SK-N-DZ (cell line): ENCODE measurements around the gene GRID1.

Experiments used
- DNase-seq: peaks from one replicate; pipeline ENCODE4 v3.0.0-alpha.2; 2015; ENCODE audit warnings: low spot score

Gene GRID1

DNA sequence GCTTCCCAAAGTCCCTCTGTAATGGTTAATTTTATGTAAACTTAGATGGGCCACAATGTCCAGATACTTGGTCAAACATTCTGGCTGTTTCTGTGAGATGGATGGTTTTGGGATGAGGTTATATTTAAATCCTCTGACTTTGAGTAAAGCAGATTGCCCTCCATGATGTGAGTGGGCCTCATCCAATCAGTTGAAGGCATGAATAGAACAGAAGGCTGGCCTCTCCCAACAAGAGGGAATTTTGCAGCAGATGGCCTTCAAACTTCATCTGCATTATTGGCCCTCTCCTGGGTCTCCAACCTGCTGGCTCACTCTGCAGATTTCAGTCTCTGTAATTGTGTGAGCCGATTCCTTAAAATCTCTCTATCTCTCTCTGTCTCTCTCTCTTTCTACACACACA lies 362.3 kb downstream of the GRID1 start:
- DNase-seq: no peak

DNA sequence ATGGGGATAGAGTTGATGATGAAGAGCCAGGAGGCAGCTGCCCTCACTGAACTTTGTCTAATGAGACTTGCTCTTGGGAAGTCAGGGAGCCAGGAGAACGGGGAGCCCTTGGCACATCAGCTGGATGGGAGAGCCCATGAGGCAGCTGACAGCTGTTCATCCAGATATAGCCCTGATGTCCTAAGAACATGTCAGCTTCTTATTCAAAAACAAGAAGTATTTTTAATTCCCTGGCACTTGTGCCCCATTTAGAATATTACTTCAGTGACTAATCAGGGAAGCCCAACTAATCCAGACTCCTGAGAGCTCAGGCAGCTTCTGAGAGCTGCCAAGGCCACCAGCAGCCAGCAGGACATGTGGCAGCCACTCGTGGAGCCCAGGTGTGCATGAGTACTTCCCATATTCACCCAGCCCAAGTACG lies 363.4 kb downstream of the GRID1 start:
- no peak for DNase-seq

DNA sequence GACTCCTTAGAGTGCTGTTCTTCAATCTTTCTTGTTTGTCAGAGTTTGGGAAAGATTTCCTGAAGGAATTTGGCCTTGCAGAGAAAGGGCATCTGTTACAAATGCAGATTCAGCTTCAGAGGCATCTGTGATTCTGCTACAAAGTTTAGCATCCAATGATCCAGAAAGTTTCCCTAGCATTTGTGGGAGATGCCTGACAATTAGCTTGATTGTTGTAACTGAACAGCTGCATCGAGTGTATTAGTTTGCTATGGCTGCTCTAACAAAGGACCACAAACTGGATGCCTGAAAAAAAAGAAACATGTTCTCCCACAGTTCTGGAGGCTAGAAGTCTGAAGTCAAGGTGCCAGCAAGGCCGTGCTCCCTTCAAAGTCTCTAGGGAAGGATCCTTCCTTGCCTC lies 365.1 kb downstream of the GRID1 start:
- no peak for DNase-seq

DNA sequence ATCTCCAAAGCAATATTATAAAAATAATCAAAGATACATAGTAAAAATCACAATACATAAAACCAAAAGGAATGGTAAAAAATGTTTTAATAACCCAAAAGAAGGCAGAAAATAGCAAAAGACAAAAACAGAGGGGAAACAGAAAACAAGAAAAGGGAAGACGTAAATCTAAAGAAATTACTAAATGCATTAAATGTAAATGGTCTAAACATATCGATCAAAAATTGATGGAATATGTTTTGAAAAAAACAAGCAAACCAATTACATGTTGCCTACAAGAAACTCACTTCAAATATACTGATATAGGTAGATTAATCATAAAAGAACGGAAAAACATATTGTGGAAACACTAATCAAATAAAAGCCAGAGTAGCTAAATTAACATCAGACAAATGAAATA lies 369.1 kb downstream of the GRID1 start:
- no peak for DNase-seq

DNA sequence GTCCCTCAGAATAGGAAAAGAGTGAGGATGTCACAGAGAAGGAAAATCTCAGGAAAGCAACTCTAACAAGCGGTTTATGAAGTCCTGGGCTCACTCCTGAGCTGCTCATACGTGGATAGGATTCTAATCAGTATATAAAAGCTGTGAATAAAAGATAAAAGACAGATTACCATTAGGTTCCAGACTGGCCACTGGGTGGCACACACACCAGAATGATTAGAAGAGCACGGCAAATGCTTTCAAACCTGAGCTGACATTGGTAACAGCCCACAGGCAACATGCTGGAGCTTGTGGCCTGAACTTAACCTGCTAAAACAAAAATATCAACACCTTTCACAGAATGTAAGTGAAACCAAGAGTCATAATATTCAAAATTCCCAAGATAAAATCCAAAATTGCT lies 370.8 kb downstream of the GRID1 start:
- DNase-seq: no peak

DNA sequence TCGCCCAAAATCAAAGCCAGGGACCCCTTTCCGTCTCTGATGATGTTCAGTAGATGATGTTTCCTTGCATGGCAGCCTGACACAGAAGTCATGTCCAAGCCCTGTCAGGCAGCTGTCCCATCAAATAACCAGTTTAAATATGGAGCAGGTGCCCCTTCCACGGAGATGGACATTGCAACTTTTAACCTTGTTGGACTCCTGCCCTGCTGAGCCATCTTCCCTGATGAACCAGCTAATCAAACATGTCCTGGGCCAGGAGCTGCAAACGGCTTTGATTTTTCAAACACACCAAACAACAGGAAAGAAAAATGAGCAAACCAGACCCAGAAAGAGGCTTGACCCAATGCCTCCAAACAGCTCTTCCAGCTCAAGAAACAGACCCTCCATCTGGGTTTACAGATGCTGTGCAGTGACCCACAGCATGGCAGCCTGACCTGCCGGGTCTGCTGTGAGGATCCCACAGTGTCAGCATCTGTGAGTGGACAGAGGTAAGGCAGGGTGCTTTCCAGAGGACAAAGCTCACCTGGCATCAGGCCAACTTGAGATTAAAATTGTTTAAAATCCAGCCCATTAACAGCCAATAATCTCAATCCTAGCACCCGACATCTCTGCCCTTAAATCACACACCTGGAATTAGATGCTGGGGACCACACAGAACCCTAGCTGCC lies 372.6 kb downstream of the GRID1 start:
- DNase-seq: no peak

DNA sequence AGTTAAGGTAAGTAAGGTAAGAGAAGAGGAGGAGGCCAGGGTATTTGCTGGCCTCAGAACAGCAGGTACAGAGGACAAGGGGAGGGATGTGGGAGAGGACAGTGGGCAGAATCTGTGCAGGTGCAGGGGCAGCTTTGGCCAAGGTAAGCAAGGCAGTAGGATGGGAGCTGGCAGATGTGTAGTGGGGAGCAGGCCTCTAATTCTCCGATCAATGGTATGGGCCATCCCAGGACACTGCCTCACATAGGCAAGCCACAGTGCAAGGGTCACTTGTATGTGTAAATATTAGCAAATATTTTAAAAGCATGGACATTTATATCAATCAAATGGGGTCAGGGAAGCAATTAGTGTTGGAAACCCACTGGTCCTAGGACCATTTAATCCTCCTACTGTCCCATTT lies 373.5 kb downstream of the GRID1 start:
- no peak for DNase-seq

DNA sequence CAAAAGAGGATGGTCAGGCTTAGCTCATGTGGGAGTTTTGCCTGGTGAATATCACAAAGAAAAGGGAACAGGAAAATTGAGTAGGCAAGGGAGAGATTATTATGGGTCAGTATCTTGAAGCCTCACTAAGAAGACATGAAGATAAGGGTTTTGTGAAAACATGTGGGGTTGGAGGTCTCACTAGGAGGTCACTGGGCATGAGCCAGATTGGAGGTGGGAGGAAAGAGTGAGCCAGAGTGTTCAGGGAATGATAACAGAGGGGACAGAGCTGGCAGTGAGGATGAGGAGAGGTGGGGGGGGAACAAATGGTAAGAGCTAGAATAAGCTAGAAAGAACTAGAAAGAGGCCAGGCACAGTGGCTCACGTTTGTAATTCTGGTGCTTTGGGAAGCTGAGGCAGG lies 374.3 kb downstream of the GRID1 start:
- DNase-seq: no peak

DNA sequence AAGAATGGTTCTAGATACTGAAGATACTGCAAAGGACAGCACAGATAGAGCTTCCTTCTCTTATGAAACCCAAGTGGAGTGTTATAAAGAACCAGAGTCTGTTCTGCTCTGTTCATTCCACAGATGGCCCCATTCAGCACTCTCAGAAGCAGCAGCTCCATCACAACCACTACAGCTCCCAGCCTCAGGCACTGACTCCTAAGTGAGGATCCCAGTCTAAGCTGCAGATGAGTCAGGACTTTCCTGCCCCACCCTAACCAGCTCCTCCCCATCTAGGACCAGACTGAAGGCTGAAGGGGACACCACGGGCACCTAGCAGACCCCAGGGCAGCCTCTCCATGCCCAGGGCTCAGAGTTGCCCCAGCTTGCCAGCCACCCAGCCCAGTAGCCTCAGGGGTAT lies 379.8 kb downstream of the GRID1 start:
- no peak for DNase-seq

DNA sequence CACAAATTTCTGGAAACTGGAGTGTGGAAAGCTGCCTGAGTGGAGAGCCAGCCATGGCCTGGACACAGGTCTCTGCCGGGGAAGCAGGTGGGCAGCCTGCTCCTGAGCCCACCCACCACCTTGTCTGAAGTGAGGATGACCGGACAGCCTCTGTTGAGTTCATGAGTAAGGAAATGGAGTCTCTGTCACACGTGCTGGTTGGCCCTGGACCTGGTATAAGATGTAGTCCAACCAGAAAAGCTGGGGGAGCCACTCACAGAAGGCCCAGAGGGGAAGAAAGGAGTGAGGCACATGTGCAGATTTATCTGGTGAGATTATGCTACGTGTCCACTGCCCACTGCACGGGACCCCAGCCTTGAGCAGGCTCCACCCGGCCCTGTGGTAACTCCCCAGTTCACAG lies 383.5 kb downstream of the GRID1 start:
- no peak for DNase-seq

DNA sequence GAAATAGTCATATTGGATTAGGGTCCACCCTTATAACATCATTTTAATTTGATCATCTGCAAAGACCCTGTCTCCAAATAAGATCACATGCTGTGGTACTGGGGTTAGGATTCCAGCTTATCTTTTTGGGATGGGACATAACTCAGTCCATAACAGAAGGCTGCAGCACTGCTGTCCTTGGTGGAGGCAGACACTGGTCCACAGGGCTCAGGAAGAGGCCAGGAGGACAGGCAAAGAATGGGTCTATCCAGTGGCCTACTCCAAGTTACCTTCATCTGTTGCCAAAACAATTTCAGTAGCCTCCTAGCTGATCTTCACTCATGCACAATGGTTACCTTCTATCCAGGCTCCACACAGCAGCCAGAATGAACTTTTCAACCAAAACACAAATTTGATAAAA lies 387.0 kb downstream of the GRID1 start:
- DNase-seq: no peak

DNA sequence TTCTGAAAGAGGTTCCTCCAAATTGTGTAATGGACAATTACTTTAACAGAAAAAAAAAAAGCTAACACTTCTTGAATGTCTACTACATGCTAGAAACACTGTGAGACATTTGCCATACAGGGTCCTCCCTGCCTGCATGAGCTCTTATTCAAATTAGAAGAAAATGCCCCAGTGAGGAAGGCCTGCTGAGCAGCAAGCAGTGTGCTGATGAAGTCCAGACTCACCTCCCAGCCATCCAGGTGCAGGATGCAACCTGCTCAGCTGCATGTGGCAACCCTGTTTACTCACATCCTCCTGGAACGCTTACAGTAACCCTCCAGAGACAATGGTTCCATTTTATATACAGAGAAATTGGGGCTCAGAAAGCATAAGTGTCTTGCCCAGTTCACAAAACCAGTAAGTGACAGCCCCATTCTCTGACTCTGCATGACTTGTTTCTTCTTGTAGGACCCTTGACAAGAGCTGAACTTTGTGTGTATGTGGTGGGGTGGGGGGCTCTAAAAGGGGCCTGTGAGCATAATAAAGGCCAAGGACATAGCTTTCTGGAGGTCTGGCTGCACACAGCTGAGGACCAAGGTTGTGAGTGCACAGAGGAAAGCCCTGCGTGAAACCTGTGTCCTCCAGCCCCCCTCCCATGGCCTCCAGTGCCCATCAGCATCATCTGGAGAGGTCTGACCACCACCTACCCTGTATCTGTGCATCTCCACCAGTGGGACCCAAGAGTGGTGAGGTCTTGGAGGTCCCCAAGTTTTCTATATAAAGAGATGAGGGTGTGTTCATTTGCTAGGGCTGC lies 387.8 kb downstream of the GRID1 start:
- DNase-seq: peak; percentile 45

DNA sequence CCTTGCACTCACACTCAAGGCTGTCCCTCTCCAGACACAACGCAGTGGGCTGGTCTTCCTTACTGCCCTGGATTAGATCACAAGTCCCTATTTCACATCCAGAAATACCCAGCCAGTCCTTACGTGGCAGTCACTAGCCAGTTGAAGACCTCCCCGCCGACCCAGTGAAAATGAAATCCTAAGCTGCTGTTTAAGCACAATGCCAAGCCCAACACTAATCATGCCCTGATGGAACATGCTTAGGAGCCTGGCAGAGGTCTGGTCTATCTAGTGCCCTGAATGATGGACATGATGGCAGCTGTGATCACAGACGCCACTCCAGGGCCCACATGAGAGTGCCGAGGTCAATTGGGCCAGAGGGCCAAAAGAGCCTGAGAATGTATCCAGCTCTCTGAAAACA lies 389.0 kb downstream of the GRID1 start:
- DNase-seq: no peak

DNA sequence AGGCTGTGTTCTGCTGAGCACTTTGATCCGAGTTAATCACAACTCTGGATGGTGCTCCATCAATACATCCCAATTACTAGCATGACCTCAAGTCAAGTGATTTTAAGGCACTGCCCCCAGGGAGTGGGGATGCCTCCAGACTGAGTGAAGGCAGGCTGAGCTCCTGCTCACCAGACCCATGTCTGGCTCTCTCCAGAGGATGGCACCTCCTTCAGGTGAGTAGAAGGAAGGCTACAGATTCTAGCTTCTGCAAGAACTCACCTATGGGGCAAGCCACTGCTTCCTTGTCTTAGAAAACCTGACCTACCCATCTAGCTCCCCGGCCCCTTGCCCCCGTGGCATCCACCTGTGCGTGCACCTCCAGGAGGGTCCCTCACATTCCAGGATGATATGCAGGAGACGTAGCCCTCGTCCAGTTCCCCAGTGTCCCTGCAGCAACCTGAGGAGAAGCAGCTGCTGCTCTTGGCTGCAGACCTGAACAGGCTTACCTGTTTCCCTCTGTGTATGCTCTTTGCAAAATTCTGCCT lies 390.3 kb downstream of the GRID1 start:
- DNase-seq: no peak

DNA sequence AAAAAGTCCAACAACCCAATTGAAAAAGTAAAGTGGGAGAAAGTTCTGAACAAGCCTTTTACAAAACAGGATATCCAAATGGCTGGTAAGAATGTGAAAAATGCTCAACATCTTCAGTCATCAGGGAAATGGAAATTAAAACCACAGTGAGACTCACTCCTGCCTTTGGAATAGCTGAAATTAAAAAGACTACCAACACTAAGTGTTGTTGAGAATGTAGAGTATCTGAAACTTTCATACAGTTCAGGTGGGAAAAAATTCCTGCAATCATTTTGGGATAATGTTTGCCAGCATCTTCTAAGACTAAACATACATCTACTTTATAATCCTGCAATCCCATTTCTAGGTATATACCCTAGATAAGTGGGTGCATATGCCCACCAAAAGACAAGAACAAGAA lies 395.1 kb downstream of the GRID1 start:
- DNase-seq: no peak

DNA sequence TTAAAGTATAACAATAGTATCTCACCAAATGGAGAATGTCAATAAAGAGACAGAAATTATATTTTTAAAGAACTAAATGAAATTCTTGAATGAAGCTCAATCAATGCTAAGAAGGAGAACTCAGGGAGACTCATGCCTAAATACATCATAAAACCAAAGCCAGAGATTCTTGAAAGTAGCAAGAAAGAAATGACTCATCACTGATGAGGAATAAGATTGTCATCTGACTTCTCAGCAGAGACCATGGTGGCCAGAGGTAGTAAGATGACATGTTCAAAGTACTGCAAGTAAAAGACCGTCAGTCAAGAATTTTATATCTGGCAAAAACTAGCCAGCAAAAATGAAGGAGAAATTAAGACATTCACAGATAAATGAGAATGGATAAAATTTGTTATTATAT lies 399.0 kb downstream of the GRID1 start:
- DNase-seq: no peak

DNA sequence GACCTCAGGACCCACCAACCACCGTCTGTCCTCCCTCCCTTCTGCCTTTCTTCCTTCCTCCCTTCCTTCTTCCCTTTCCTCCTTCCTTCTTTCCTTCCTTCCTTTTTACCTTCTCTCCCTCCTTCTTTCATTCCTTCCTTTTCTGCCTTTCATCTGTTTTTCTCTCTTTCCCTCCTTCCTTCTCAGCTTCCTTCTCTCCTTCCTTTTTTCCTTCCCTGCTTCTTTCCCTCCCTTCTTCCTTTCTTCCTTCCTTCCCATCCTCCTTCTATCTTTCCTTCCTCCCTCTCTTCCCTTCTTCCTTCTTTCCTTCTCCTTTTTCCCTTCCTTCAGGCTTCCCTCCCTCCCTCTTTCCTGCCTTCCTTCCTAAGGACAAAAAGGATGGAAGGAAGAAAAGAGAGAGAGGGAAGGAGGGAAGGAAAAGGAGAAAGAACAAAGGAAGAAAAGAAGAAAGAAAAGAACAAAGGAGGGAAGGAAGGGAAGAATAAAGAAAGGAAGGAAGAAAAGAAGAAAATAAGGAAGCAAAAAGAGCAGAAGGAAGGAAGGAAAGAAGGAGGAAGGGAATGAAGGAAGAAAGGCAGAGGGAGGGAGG lies 405.0 kb downstream of the GRID1 start:
- DNase-seq: no peak

DNA sequence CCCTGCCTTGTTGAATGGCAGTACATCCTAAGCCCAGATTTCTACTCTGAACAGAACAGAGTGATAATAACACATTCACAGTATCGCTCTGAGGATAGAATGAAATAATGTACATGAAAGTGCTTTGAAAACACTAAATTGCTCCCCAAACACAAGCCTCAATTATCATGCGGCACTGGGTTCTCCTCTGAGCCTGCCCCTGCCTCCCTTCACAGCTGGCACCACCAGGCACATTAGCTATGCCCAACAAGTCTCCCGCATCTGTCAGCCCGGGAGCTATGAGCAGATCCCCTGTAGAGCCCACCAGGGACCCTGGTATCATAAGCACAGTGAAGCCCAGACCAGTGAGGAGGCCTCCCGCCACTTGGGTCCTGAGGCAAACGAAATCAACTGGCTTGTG lies 405.5 kb downstream of the GRID1 start:
- DNase-seq: no peak

DNA sequence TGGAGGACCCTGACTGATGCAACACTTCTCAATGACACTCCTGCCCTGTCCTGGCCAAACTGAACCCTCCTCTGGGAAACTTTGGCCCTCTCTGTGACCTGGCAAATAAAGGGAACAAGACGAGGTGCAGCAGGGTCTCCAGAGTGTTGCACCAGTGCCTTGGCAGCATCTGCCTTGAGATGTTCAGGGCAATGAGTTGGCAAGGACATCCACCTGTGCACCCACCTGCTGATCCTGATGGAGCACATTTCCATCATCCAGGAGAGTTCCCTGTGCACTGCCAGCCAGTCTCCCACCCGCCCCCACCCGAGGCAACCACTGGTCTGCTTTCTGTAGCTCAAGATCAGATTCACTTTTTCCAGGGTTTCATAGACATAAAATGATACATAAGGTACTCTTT lies 407.4 kb downstream of the GRID1 start:
- no peak for DNase-seq

DNA sequence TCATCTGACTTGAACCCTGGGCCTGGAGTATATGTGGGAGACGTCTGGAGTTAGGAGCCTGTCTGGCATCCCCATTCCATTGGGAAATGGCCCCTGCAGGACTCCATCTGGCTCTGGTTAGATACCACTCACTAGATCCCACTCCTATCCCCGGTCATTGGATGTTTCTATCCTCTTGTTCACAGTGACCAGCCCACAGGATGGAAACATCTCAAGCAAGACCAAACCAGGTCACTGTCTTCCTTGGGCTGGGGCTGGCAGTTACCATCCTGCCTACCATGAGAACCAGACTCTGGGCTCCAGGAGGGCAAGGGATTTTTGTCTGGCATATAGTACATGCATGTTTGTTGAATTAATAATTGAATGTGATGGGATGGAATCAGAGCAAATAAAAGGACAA lies 415.7 kb downstream of the GRID1 start:
- no peak for DNase-seq

DNA sequence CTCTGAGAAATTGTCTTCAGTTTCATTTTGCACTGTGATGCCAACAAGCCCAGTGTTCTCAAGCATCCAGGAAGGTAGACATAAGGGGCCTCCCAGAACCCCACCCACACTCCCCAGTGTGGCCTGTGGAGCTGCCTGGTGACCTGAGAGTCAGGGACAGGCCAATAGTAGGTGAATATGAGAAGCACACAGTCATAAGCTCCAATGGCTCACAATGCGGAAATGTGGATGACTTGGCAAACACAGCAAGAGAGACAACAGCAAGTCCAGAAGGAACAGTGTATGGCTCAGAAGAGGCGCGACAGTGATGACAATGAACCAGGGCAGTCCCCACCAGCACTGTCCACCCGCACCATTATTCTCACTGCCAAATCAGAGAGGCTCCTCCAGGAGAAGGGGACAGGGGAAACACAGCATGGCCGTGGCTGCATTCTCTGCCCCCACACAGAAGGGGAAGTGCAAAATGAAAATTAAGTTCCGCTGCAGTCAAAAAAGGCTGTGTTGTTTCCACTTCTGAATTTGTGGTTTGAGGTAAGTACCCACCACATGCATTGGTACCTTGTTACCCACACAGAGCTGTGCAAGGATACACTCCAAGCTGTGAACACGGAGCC lies 419.8 kb downstream of the GRID1 start:
- DNase-seq: no peak

DNA sequence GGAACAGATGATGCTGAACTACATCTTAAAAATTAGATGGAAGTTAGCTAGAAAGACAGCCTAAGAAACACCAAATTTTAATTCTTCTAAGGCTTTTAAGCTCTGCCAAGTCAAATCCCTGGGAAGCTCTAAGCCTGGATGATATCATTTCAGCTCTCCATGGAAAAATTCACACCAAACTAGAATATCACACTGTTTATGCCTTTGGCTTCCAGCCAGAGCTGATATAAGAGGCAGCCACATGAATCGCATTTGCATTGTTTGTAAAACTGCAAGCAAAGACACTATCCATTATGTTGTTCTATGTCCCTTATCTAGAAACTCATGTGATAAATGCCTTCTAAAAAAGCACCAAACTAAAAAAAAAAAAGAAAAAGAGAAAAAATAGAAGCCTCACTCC lies 430.4 kb downstream of the GRID1 start:
- no peak for DNase-seq
